Gastrocnemius medialis (tissue), 4 donors: ENCODE results near the gene TRDN.

Source experiments
- CTCF ChIP-seq, 5 experiments: fragments of 450-650 bp in 3 of 5; fragments of 200-600 bp in 2 of 5; sonication (generic) in 2 of 5; IDR thresholded peaks in 4 of 5; conservative IDR thresholded peaks in 1 of 5; 1 replicate in 4 of 5; 2 replicates in 1 of 5; pipeline ENCODE4 v1.5.1; 2016 to 2019; ENCODE audit warnings: antibody characterized with exemption in 5 of 5, mild to moderate bottlenecking in 3 of 5, moderate library complexity in 3 of 5
- POLR2A ChIP-seq, 2 donors: fragments of 450-650 bp; IDR thresholded peaks; one replicate each; pipeline ENCODE4 v1.6.1; 2017; ENCODE audit warnings: antibody characterized with exemption in 2 of 2, mild to moderate bottlenecking in 2 of 2, moderate library complexity in 2 of 2

DNA sequence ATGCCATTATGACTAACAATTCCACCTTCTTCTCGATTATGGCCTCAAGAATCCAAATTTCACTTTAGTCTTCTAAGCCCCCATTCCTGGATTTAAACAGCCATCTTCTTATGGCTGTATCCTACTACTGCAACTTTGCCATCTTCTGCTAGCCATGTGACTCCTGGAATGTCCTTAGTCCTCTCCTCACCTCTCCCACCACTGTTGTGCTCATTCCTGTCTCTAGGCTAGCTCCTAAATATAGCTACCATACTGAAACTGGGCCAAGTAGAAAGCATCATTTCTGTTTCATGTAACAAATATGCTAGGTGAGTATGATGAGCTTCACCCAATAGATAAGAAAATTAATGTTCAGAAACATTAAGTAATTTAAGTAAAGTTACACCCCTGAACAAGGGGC is 327.6 kb downstream of the TRDN start:
- no peak for TF ChIP-seq POLR2A (IDR thresholded peaks at IDR 0.05)
- no peak for TF ChIP-seq CTCF (IDR thresholded peaks at IDR 0.05 in 4 of 5, conservative IDR thresholded peaks at IDR 0.05 in 1 of 5)
